GM18526 (cell line): ENCODE data around the gene SLC24A5.

ENCODE experiments used
- POLR2A ChIP-seq: IDR thresholded peaks from 3 replicates; pipeline ENCODE4 v1.6.1; 2011; ENCODE audit not compliant: insufficient read length; ENCODE audit errors: extremely low read depth

Gene SLC24A5

DNA sequence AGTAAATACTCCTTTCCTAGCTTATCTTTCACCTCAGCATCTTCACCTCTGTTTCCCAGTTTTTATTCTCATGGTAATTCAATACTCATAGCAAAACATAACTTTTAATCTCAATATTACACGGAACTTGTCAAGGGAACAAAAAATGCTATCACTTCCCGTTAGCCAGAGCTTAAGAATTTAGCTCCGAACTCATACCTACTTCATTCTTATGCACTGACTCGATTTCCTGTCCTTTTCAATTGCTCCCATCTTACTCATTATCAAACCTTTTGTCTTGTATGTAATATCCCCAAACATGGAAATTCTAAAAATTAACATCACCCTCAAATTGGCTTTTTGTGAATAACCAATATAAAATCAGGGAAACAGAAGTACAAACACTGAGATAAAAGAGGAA, 29.1 kb downstream of the SLC24A5 start:
- TF ChIP-seq POLR2A = no peak

DNA sequence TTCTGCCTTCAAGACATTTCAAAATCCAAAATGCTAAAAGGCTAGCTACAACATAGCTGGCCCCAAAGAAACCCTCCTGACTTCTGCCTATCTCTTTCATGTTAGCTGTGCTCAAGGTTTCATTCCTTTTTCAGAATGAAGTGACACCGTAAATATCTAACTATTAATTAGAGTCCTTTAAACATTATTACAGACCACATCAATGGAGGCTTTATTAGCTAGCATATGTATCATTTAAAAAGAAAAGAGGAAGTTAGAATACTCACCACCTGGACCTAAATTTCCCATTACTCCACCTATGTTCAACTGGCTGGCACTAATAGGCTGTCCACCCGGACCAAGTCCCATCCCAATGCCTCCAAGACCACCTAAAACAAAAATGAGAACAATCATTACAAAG, 32.7 kb downstream of the SLC24A5 start:
- TF ChIP-seq POLR2A = no peak

DNA sequence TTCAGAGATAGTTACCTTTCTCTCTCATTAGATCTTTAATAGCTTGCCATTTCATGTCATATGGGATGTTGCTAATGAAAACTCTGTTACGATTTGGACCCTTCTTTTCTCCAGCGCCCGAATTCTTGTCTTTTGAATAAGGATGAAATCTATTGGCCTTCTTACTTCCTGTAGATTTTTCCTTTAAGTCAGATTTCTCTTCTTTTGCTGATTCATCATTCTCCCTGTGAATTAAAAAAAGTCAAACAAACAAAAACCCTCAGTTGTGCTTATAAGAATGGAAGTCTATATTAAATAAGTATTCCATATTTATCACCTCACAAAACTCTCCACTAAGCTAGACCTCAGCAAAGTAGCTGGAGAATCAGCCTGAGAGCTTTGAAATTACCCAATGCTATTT, 47.8 kb downstream of the SLC24A5 start:
- no peak for TF ChIP-seq POLR2A

DNA sequence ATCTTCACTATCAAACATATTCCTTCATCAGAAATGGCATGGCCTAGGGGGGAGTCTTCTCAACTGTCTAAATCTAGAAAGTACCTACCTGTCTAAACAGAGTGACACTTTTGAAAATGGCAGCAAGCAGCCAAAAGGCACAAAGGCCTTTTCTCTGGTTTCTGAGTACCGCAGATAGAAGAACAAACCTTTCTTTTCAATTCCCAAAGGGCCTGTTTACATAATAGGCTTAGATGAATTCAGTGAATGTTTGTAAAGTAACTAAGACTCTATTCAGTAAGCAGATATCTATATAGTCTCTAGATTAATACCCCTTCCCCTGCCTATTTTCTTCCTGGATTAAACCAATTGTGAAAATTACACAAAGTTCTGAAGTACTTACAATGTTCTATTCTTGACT, 50.2 kb downstream of the SLC24A5 start:
- no peak for TF ChIP-seq POLR2A

DNA sequence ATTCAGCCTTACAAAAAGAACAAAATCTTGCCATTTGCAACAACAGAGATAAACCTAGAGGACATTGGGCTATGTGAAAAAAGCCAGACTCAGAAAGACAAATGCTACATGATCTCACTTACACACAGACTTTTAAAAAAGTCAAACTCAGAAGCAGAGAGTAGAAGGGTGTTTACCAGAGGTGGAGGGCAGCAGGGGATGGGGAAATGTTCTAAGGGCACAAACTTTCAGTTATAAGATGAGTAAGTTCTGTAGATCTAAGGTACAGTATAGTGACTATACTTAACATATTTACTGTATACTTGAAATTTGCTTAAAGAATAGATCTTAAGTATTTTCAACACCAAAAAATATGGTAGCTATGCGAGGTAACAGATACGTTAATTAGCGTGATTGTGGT, 54.3 kb downstream of the SLC24A5 start:
- TF ChIP-seq POLR2A = no peak

DNA sequence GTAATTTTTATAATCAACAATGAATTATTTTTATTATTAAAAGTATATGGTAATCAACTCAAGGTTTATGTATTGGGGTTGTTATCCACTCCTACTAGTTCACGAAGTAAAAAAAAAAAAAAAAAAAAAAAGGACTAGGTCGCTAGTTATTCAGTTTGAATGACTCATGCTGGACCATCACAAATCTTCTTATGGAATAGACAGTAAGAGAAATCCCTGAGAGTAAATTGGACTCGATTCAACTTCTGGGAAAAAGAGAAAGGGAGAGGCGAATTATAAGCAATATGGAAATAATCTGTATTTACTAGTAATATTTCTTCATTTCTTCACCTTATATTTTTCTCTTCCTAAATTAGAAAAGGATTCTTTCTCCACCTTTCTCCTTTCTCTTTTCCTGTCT, 55.3 kb downstream of the SLC24A5 start:
- no peak for TF ChIP-seq POLR2A

DNA sequence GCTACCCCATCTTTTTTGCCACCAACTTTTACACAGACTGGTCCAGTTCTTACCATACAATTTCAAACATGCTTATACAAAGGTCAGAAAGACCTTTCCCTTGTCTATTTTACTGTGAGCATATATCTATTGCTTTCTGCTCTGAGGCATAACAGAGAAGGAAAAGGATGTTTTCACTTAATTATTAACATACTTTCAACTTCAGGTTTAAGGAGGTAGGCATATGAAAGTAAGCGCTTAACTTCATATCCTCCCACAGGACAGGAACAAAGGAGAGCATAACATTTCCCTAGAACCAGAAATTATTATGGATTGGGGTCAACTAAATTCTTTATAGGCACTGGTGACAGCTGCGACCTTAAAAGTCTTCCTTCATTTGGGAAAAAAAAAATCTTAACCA, 56.2 kb downstream of the SLC24A5 start:
- no peak for TF ChIP-seq POLR2A

DNA sequence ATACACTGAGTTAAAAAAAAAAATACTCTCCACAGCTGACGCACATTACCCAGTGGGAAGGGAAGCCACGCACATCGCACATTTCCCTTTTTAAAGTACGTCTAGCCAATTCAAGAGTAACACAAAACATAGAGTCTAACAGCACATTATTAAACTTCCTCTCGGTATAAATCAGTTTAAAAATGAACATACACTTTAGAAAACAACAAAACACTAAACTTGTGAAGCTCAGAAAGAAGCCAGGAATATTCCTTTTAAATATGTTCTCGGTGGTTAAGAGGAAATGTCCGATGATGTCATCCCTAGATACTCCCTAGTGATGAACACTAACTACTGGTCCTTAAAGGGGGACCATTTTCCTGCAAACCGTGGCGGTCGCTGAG, 56.6 kb downstream of the SLC24A5 start:
- no peak for TF ChIP-seq POLR2A

DNA sequence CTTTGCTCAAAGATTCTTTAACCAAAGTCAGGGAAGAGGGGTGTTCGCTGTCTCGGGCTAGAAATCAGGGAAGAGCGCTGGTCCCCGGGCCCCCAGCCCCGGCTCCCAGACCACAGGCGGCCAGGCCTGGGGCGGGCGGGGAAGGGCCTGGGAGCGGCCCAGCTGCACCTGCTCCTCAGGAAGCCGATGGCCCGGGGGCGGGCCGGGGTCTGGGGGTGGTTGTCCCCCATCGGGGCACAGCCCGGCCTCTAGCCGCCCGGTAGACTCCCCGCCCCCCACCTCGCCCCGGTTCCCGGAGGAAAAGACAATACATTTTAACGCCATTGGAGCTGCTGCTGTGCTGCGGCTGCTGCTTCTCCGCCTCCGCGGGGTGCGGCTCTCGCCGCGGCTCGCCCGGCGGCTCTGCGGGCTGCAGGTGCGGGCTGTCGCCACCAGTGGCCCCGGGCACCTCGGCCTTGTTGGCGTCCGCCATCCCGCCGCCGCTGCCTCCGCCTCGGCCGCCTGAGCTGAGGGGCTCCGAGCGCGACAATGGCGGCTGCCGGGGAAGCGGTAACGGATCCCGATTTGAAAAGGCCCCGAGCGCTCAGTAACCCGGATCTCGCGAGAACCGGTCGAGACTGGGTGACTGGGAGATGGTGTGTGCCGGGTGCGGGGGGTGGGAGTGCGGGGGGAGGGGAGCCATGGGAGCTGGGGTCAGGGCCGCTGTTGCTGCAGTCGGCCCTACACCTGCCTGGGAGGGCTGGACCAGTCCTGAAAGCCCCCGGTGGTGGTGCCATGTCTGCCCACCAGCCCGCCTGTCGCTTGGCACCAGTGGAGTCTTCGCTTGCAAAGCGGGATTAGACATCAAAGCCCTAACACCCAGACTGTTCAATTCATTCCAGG, 57.2 kb downstream of the SLC24A5 start, which contains the start of gene MYEF2:
MYEF2 (minus strand) TSS at position 530 of the 882 bp plus-strand sequence; CDS start at position 472, 58 bp downstream.
- TF ChIP-seq POLR2A = peak; percentile 60

DNA sequence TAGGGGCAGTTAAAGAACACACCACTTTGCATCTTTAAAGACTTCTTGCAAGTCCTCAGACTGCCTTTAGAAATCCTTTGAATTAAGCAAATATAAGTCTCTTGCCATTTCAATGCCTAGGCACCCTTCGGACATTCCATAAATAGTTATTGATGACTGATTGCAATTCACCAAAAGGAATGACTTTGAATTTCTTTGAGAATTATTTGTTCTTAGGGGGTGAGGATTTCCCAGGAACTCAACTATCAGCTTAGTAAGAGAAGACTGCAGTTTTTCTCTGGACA, 57.8 kb downstream of the SLC24A5 start:
- no peak for TF ChIP-seq POLR2A

DNA sequence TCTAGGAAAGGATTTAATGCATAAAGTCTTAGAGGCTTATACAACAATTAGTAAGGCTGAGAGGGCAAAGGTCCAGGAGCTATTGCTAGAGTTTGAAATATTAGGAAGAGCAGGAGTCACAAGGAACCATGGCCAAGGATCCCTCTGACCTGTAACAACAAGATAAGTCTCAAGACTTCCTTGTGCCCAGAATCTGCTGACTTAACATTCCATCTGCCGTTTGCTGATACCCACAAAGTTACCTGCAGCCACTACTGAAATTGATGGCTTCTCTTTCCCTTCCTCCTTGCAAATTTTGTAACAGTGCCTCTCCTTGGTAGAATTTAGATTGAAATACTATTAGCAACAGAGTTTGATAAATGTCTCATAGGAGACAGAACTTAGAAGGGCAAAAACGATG, 62.0 kb downstream of the SLC24A5 start:
- TF ChIP-seq POLR2A = no peak

DNA sequence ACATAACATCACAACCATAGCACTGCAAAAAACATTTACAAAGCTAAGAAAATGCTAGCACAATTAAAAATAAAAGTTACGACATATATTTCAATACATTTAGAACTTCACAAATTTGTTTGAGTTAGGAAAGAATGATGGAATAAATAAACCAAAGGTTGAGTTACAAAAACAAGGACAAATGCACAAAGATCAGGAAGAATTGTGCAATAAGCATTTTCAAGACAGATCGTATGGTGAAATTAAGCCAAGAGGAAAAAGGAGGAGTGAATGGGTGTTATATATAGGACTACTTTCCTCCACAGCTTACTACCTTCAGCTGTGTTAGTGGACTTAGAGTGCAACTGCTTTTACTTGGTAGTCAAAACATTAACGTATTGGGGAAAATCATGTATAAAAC, 64.7 kb downstream of the SLC24A5 start:
- no peak for TF ChIP-seq POLR2A

DNA sequence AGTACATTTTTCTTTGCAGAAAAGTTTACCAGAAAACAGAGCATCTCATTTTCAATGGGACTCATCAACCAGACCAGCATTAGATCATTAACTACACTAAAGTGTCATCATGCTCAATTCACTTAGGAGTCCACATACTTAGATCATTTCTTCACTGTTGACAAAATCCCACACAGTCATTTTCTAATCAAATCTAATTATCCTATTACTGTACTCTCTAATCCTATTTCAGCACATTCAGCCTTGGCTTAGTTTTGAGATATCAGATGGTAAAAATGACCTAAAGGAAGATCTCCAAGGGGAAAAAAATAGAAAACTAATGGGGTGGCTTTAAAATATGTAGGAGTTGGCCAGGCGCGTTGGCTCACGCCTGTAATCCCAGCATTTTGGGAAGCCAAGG, 65.5 kb downstream of the SLC24A5 start:
- TF ChIP-seq POLR2A = no peak

DNA sequence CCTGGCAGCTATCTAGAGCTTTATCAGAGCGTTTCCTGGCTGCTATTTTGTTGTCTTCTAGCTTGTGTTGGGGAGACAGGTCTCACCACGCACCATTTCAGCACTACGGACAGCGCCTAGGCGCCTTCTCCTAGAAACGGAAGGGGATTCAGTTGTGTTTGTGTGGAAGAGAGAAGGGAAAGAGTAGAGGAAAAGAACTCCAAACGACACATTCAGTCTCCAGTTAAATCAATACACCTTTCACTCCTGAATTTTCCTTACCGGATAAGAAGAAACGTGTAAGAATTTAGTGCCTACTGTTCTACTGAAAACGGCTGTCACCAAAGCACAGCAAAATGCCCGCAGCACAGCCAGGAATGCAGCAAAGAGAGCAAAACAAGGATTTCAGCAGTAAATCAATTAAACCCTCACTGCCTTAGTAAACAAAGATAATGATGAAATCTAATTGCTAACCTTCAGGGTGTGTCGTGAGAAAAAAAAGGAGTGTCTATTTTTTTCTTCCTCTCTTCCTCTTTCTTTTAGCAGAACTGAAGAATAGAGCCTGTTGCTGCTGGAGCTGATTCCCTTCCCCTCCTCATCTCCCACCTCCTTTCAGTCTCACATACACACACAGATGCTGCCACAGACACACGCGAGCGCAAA, 70.3 kb downstream of the SLC24A5 start:
- no peak for TF ChIP-seq POLR2A

DNA sequence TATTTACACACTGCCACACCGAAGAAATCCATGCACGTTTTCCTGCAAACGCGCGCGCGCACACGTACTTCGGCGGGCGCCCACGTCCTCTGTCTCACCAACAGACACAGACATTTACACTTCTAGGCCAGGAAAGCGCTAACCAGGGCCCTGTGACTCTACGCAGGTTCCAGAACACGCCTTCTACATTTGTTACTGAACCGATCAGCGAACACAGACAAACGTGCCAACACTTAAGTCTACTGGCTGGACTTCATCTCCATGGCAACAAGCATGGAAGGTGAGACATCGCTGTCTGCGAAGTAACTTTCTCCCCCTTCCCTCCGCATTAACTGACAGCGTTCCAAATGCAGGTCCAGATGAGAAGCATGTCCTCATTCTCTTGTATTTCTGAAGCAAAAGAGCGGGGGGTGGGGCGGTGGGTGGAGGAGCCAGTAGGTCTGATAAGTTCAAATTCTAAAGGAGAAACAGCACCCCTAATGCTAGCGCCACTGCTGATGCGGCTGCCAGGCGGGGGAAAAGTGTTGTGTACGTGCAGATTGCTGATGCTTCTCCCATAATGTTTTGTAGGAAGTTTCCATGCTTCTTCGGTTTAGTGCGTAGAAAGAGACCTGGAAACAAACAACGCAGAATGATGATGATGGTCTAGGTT, 70.9 kb downstream of the SLC24A5 start, which contains the start of gene CTXN2:
CTXN2 (plus strand) TSS at position 92 of the 652 bp plus-strand sequence. CDS start 9,636 bp downstream, outside the sequence.
- TF ChIP-seq POLR2A = no peak
